H1 (cell line): Measurements from ENCODE around the gene GDF2. TPM values are rescaled to one million over a fixed set of nuclear protein-coding genes. Genes with fewer than 3 reads are reported as not detected.

Source experiments
- CTCF ChIA-PET: fragments of 300-600 bp; sonication (Branson Sonifier 250); formaldehyde crosslinking; loops from one replicate; lab custom pipeline; 2021; ENCODE audit not compliant: partially characterized antibody; lab: Charles Lee
- POLR2A ChIA-PET: fragments of 300-600 bp; sonication (Branson Sonifier 250); formaldehyde crosslinking; loops from one replicate; lab custom pipeline; 2021; ENCODE audit warnings: inconsistent platforms; ENCODE audit not compliant: partially characterized antibody; lab: Charles Lee
- DNase-seq, 2 experiments: peaks; one replicate each; pipeline versions ENCODE4 v3.0.0 to v3.0.0-alpha.2; 2010 to 2022; ENCODE audit warnings: low spot score in 2 of 2, low read depth in 1 of 2, mixed read lengths in 1 of 2
- FAIRE-seq: peaks from 2 replicates; lab custom pipeline; 2011; peaks lifted over from hg19 to GRCh38; lab: Jason Lieb, UNC
- H2AFZ ChIP-seq: 2 replicates; pipeline ENCODE4 v1.8.1; 2012; ENCODE audit warnings: low read length, inconsistent platforms
- H2AK5ac ChIP-seq: 2 replicates; pipeline ENCODE4 v1.6.1; 2013; ENCODE audit warnings: low read depth, low read length
- H2BK120ac ChIP-seq: replicated peaks from 2 replicates; pipeline ENCODE3; 2013; ENCODE audit warnings: low read depth, low read length, inconsistent platforms
- H2BK12ac ChIP-seq: 2 replicates; pipeline ENCODE4 v1.6.1; 2013; ENCODE audit warnings: low read depth, low read length
- H2BK15ac ChIP-seq: 2 replicates; pipeline ENCODE4 v1.6.1; 2013; ENCODE audit warnings: low read length
- H2BK20ac ChIP-seq: 2 replicates; pipeline ENCODE4 v1.6.1; 2013; ENCODE audit warnings: low read length
- H2BK5ac ChIP-seq: 2 replicates; pipeline ENCODE4 v1.6.1; 2013; ENCODE audit warnings: low read depth, low read length
- H3K14ac ChIP-seq: 2 replicates; pipeline ENCODE4 v1.6.1; 2013; ENCODE audit warnings: inconsistent platforms; ENCODE audit not compliant: insufficient read length
- H3K18ac ChIP-seq: 2 replicates; pipeline ENCODE4 v1.6.1; 2013; ENCODE audit warnings: low read length; ENCODE audit errors: extremely low read depth
- H3K23ac ChIP-seq: 2 replicates; pipeline ENCODE4 v1.6.1; 2013; ENCODE audit warnings: inconsistent platforms; ENCODE audit not compliant: insufficient read length
- H3K23me2 ChIP-seq: 2 replicates; pipeline ENCODE4 v1.6.1; 2013; ENCODE audit warnings: low read depth, low read length
- H3K27ac ChIP-seq: 2 replicates; pipeline ENCODE4 v1.6.1; 2011; ENCODE audit warnings: low read depth, low read length, inconsistent platforms
- H3K27me3 ChIP-seq, 4 experiments: replicated peaks in 1 of 4; 1 replicate in 1 of 4; 2 replicates in 3 of 4; pipeline versions ENCODE4 v1.6.1 to v1.8.1; 2011 to 2013; ENCODE audit warnings: low read length in 3 of 4, mild to moderate bottlenecking in 3 of 4, inconsistent platforms in 2 of 4, mixed read lengths in 2 of 4, moderate library complexity in 1 of 4; ENCODE audit not compliant: control insufficient read depth in 3 of 4, insufficient read depth in 3 of 4; ENCODE audit errors: extremely low read depth in 1 of 4
- H3K36me3 ChIP-seq, 4 experiments: 2 replicates each; pipeline versions ENCODE4 v1.6.1 to v1.8.1; 2011 to 2013; ENCODE audit warnings: mild to moderate bottlenecking in 4 of 4, low read length in 3 of 4, moderate library complexity in 2 of 4, control low read depth in 1 of 4, inconsistent platforms in 1 of 4; ENCODE audit not compliant: insufficient read depth in 4 of 4, control insufficient read depth in 2 of 4
- H3K4ac ChIP-seq: replicated peaks from 2 replicates; pipeline ENCODE3; 2013; ENCODE audit warnings: low read length, low read depth, mixed read lengths, inconsistent platforms; ENCODE audit not compliant: insufficient read length
- H3K4me1 ChIP-seq, 4 experiments: replicated peaks in 1 of 4; 1 replicate in 1 of 4; 2 replicates in 3 of 4; pipeline versions ENCODE4 v1.6.1 to v1.8.1; 2011 to 2013; ENCODE audit warnings: low read length in 3 of 4, inconsistent platforms in 2 of 4, mixed read lengths in 1 of 4; ENCODE audit not compliant: insufficient read depth in 4 of 4, control insufficient read depth in 3 of 4
- H3K4me2 ChIP-seq, 2 experiments: 2 replicates each; pipeline versions ENCODE4 v1.6.1 to v1.8.1; 2011 to 2013; ENCODE audit warnings: low read depth in 2 of 2, low read length in 2 of 2, control low read depth in 1 of 2, inconsistent platforms in 1 of 2, mild to moderate bottlenecking in 1 of 2; ENCODE audit not compliant: insufficient read depth in 1 of 2
- H3K4me3 ChIP-seq, 4 experiments: fragments of 200-600, 300-600 bp in 1 of 4; sonication (generic), shearing (Covaris generic), sonication (Bioruptor Twin) in 1 of 4; 2 replicates each; pipeline versions ENCODE4 v1.5.1 to v1.8.1; 2011 to 2016; ENCODE audit warnings: low read length in 4 of 4, low read depth in 3 of 4, control low read depth in 2 of 4, inconsistent platforms in 2 of 4, mild to moderate bottlenecking in 2 of 4, mixed read lengths in 1 of 4, moderate library complexity in 1 of 4; ENCODE audit not compliant: insufficient read depth in 2 of 4; ENCODE audit errors: extremely low read depth in 1 of 4
- H3K56ac ChIP-seq: replicated peaks from 2 replicates; pipeline ENCODE3; 2013; ENCODE audit warnings: low read depth, mild to moderate bottlenecking, mixed read lengths, low read length, inconsistent platforms; ENCODE audit not compliant: insufficient read length
- H3K79me1 ChIP-seq: 2 replicates; pipeline ENCODE4 v1.6.1; 2013; ENCODE audit warnings: low read depth, low read length, control low read depth
- H3K79me2 ChIP-seq, 2 experiments: 2 replicates each; pipeline versions ENCODE4 v1.6.1 to v1.8.1; 2012 to 2013; ENCODE audit warnings: low read length in 2 of 2, mild to moderate bottlenecking in 2 of 2, inconsistent platforms in 1 of 2; ENCODE audit not compliant: insufficient read depth in 2 of 2, control insufficient read depth in 1 of 2
- H3K9ac ChIP-seq, 4 experiments: replicated peaks in 1 of 4; 1 replicate in 1 of 4; 2 replicates in 3 of 4; pipeline versions ENCODE4 v1.6.1 to v1.8.1; 2011 to 2013; ENCODE audit warnings: low read depth in 3 of 4, low read length in 3 of 4, control low read depth in 2 of 4, mild to moderate bottlenecking in 2 of 4, moderate library complexity in 2 of 4, inconsistent platforms in 1 of 4; ENCODE audit errors: extremely low read depth in 1 of 4
- H3K9me3 ChIP-seq, 2 experiments: 2 replicates each; pipeline versions ENCODE4 v1.6.1 to v1.8.1; 2012 to 2013; ENCODE audit warnings: mild to moderate bottlenecking in 2 of 2, moderate library complexity in 2 of 2, control low read depth in 1 of 2, inconsistent platforms in 1 of 2, low read depth in 1 of 2, low read length in 1 of 2, mixed read lengths in 1 of 2; ENCODE audit not compliant: insufficient read depth in 2 of 2
- H4K20me1 ChIP-seq, 2 experiments: replicated peaks in 1 of 2; 2 replicates each; pipeline versions ENCODE3 to v1.8.1; 2011 to 2013; ENCODE audit warnings: inconsistent platforms in 2 of 2, low read length in 2 of 2, mild to moderate bottlenecking in 1 of 2; ENCODE audit not compliant: insufficient read depth in 2 of 2, control insufficient read depth in 1 of 2
- H4K5ac ChIP-seq: 2 replicates; pipeline ENCODE4 v1.6.1; 2013; ENCODE audit warnings: low read length, low read depth, mixed read lengths, inconsistent platforms; ENCODE audit not compliant: insufficient read length
- H4K8ac ChIP-seq: 2 replicates; pipeline ENCODE4 v1.8.0; 2013; ENCODE audit warnings: mild to moderate bottlenecking, moderate library complexity, low read length, inconsistent platforms; ENCODE audit not compliant: insufficient read depth; ENCODE audit errors: extremely low read depth
- H4K91ac ChIP-seq: replicated peaks from 2 replicates; pipeline ENCODE3; 2013; ENCODE audit warnings: low read length, mixed read lengths, inconsistent platforms; ENCODE audit not compliant: insufficient read length
- BACH1 ChIP-seq: IDR thresholded peaks from 2 replicates; pipeline ENCODE4 v1.6.1; 2012; ENCODE audit warnings: low read length, improper control_type of control experiment
- JUN ChIP-seq: IDR thresholded peaks from 2 replicates; pipeline ENCODE4 v1.6.1; 2011; ENCODE audit warnings: low read depth, mild to moderate bottlenecking, improper control_type of control experiment, low read length
- KDM1A ChIP-seq: fragments of 200-600, 300-600 bp; sonication (generic); IDR thresholded peaks from 2 replicates; pipeline ENCODE4 v1.7.1; 2016; ENCODE audit warnings: mild to moderate bottlenecking, low read length, borderline replicate concordance
- POLR2AphosphoS5 ChIP-seq: IDR thresholded peaks from 2 replicates; pipeline ENCODE4 v1.6.1; 2011; ENCODE audit warnings: low read depth, low read length
- POU5F1 ChIP-seq: IDR thresholded peaks from 2 replicates; pipeline ENCODE4 v1.6.1; 2011; ENCODE audit warnings: low read depth, mild to moderate bottlenecking, low read length, moderate library complexity
- RAD21 ChIP-seq, 2 experiments: IDR thresholded peaks in 1 of 2; conservative IDR thresholded peaks in 1 of 2; 2 replicates each; pipeline ENCODE4 v1.6.1; 2011; ENCODE audit warnings: low read depth in 2 of 2, low read length in 2 of 2, improper control_type of control experiment in 1 of 2, inconsistent platforms in 1 of 2, mild to moderate bottlenecking in 1 of 2, moderate library complexity in 1 of 2
- RFX5 ChIP-seq: IDR thresholded peaks from 2 replicates; pipeline ENCODE4 v1.6.1; 2011; ENCODE audit warnings: low read depth, low read length, improper control_type of control experiment, borderline replicate concordance
- RNF2 ChIP-seq: fragments of 200-900, 300-1000 bp; sonication (generic); IDR thresholded peaks from 2 replicates; pipeline ENCODE4 v1.7.1; 2016; ENCODE audit warnings: borderline replicate concordance, low read depth, mild to moderate bottlenecking, antibody characterized with exemption, low read length; ENCODE audit not compliant: poor library complexity, severe bottlenecking; ENCODE audit errors: missing control alignments
- SIRT6 ChIP-seq: IDR thresholded peaks from one replicate; pipeline ENCODE4 v1.7.1; 2012; ENCODE audit warnings: low read length, inconsistent platforms
- SP1 ChIP-seq: IDR thresholded peaks from 2 replicates; pipeline ENCODE4 v1.6.1; 2011; ENCODE audit warnings: low read depth, low read length
- SP2 ChIP-seq: IDR thresholded peaks from 2 replicates; pipeline ENCODE4 v1.6.1; 2012; ENCODE audit warnings: mild to moderate bottlenecking, low read length, inconsistent platforms
- TAF7 ChIP-seq: optimal IDR thresholded peaks from 2 replicates; pipeline ENCODE3; 2011; ENCODE audit warnings: low read depth, mild to moderate bottlenecking, inconsistent platforms, low read length, moderate library complexity, borderline replicate concordance
- TBP ChIP-seq: IDR thresholded peaks from 2 replicates; pipeline ENCODE4 v1.6.1; 2011; ENCODE audit warnings: low read depth, low read length, improper control_type of control experiment
- WGBS, 2 experiments: shearing (Covaris generic) in 1 of 2; methylation state at CpG; one replicate each; pipeline versions ENCODE4 v1.1.6 to v1.1.7; 2013 to 2015; ENCODE audit warnings: low lambda C conversion rate in 2 of 2, mixed read lengths in 2 of 2, inconsistent platforms in 1 of 2, low coverage in 1 of 2, missing lambda C conversion rate in 1 of 2; ENCODE audit not compliant: insufficient replicate concordance in 2 of 2, insufficient coverage in 1 of 2, insufficient read length in 1 of 2; ENCODE audit errors: extremely low coverage in 1 of 2, missing lambda C conversion rate in 1 of 2; 5-methylcytosine and 5-hydroxymethylcytosine counted together
- polyA plus RNA-seq, 7 experiments: library from polyadenylated mRNA; depleted of rRNA in 3 of 7; stranded (reverse) in 5 of 7; unstranded in 2 of 7; fragments of >200 nt in 5 of 7; fragments of 200-250 nt in 2 of 7; gene quantifications; 1 replicate in 5 of 7; 2 replicates in 1 of 7; 4 replicates in 1 of 7; pipeline versions ENCODE4 v1.2.1 to v1.2.3, GENCODE V29; 2011 to 2013; ENCODE audit warnings: missing spikeins in 2 of 7, mixed read lengths in 2 of 7
- total RNA-seq: library from RNA; stranded (reverse); fragmentation: NEBNext Ultra II Directional; extraction: Animal tissue kit (Norgen Biotek cat#: 25700); gene quantifications from 2 replicates; pipeline ENCODE4 v1.2.1, GENCODE V29; 2021
- TF ChIP-seq, protein P1 (sequence below): IDR thresholded peaks from 2 replicates; pipeline ENCODE4 v1.6.1; 2011; ENCODE audit warnings: low read length, improper control_type of control experiment

The GDF2 gene
- total and polyA plus RNA-seq, 2 of the 8 experiments (the other 6 are each of a cell fraction or from before 2014, with no cell fraction given) = not detected

DNA sequence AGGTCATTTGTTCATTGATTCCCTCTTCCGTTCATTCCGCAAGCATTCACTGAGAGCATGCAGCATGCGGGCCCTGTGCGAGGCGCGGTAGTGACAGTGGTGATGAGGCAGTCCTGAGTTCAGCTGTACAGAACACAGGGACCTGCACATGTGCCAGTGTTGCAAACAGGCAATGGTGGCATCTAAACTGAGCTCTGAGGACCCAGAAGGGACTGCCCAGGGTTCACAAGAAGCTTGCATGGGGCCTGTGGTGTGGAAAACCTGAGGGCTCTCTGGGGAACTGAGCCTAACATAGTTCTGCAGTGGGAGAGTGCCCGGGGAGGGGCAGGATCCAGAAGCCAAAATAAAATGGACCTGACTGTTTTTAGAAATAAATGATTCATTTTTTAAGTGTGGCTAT, 48.6 kb downstream of the GDF2 start:
- no peak overlapping the region for H3K23ac ChIP-seq
- H3K4me3 ChIP-seq = no peak overlapping the region
- H3K9ac ChIP-seq = no peak overlapping the region
- H4K5ac ChIP-seq = no peak overlapping the region
- no peak overlapping the region for H2BK5ac ChIP-seq
- no peak overlapping the region for H4K91ac ChIP-seq
- peaks cover 0 to 1% of the 10 kb centered on the region in 2 experiments for H4K20me1 ChIP-seq
- no peak overlapping the region for H2BK15ac ChIP-seq
- FAIRE-seq (no peak), DNase-seq (peak in 1 of 2 experiments; percentile 20)
- H2BK20ac ChIP-seq = no peak overlapping the region
- H2AFZ ChIP-seq = no peak overlapping the region
- H3K4me1 ChIP-seq = peaks cover 0 to 8% (median 5%) of the 10 kb centered on the region in 4 experiments; a peak in 6 of 7 replicates
- no peak overlapping the region for H2AK5ac ChIP-seq
- CTCF ChIA-PET = interaction anchor here (0.8 to 2.1 kb wide), 3 partner anchors 10 to 31 kb away, joined by 3 to 6 read pairs (median 4); no protein-coding TSS in a partner anchor
- no peak overlapping the region for H4K8ac ChIP-seq
- no peaks in the 10 kb centered on the region for H3K23me2 ChIP-seq
- POLR2A ChIA-PET = no interaction called here
- no peak overlapping the region for H3K18ac ChIP-seq
- H2BK12ac ChIP-seq = no peak overlapping the region
- WGBS, 2 experiments = 97% methylated on average over 7 of the region's 7 CpGs; no CpG with 5 or more reads in 1 of the 2 experiments
- H3K9me3 ChIP-seq = no peaks in the 10 kb centered on the region
- no peak overlapping the region for H3K4me2 ChIP-seq
- no peak overlapping the region for H3K14ac ChIP-seq
- H3K27me3 ChIP-seq = no peaks in the 10 kb centered on the region
- H3K36me3 ChIP-seq = no peaks in the 10 kb centered on the region
- no peak overlapping the region for H3K4ac ChIP-seq
- H3K56ac ChIP-seq = no peak overlapping the region
- no peak overlapping the region for H3K27ac ChIP-seq
- H3K79me2 ChIP-seq = no peaks in the 10 kb centered on the region
- no peaks in the 10 kb centered on the region; the same call in 1 of the 2 replicates for H3K79me1 ChIP-seq
- no peak overlapping the region for H2BK120ac ChIP-seq
- no peak for TF ChIP-seq KDM1A
- no peak for TF ChIP-seq TAF7
- no peak for TF ChIP-seq RFX5
- no peak for TF ChIP-seq TBP
- no peak for TF ChIP-seq SP1
- no peak for TF ChIP-seq JUN
- TF ChIP-seq, protein P1, sequence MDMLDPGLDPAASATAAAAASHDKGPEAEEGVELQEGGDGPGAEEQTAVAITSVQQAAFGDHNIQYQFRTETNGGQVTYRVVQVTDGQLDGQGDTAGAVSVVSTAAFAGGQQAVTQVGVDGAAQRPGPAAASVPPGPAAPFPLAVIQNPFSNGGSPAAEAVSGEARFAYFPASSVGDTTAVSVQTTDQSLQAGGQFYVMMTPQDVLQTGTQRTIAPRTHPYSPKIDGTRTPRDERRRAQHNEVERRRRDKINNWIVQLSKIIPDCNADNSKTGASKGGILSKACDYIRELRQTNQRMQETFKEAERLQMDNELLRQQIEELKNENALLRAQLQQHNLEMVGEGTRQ = no peak
- no peak for TF ChIP-seq RNF2
- no peak for TF ChIP-seq SP2
- no peak for TF ChIP-seq SIRT6
- TF ChIP-seq POU5F1 = no peak
- TF ChIP-seq BACH1 = no peak
- TF ChIP-seq RAD21 (IDR thresholded peaks at IDR 0.05 in 1 of 2, conservative IDR thresholded peaks at IDR 0.05 in 1 of 2; ENCODE audit: low read depth in 2 of 2, low read length in 2 of 2) = no peak
- TF ChIP-seq POLR2AphosphoS5 = no peak
